Epidermal melanocyte (primary cell): Measurements from ENCODE around the gene NOTCH3.
A peak's percentile ranks its signal among the peaks of the same experiment; 100 is the strongest.

Experiments used
- DNase-seq: peaks from one replicate; pipeline ENCODE4 v3.0.0; 2011; ENCODE audit warnings: low spot score; ENCODE audit not compliant: insufficient read length

NOTCH3 gene

DNA sequence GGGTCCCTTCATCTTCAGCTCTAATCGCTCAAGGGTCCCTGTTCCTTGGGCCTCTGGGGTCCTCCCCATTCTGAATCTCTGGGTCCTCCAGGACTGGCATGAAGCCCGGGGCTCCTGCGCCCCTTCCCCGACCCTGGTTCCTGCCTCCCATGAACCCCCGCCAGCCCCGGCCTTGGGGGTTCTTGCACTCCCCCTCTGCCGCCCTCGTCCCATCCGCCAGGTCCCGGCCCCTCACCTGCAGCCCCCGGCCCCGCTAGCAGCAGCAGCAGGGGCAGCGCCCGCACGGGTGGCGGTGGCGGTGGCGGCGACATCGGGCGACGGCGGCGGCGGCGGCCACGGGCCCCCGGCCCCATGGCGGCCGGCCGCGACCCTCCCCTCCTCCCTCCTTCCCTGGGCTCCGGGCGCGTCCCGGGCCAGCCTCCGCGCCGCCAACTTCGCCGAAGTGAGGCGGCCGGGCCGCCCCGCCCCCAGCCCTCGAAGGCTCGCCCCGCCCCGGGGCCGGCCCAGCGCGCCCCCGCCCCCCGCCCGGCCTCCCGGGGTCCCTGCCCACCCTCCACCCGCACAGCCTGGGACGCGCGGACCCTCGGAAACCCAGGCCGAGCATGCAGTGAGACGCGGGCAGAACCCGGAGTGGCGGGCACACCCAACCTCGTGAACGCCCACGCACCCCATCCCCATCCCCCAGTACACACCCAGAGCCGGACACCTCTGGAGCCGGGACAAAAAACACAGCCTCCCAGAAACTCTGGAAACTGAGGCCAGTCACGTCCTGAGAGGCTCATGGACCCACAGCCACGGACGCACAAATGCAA, at the start of gene NOTCH3:
TSS of gene NOTCH3 (minus strand) at position 443 of the 812 bp plus-strand sequence. CDS start at position 353, 90 bp downstream.
- no peak for DNase-seq

GRCh38 chr19:15250640-15250993, 49.8 kb upstream of the NOTCH3 start:
- no peak for DNase-seq

- peak; percentile 61 for DNase-seq
Measured at GRCh38 chr19:15249972-15250639, 49.3 kb upstream of the NOTCH3 start.

- no peak for DNase-seq
Measured at GRCh38 chr19:15249528-15249874, 48.7 kb upstream of the NOTCH3 start.

GRCh38 chr19:15248648-15249527, 48.1 kb upstream of the NOTCH3 start:
- peak; percentile 97 for DNase-seq

- DNase-seq, result no peak
Measured at GRCh38 chr19:15248106-15248505, 47.3 kb upstream of the NOTCH3 start.

GRCh38 chr19:15247107-15248014, 46.6 kb upstream of the NOTCH3 start:
- no peak for DNase-seq

GRCh38 chr19:15246198-15246481, 45.3 kb upstream of the NOTCH3 start:
- no peak for DNase-seq

GRCh38 chr19:15245370-15246197, 44.8 kb upstream of the NOTCH3 start:
- DNase-seq, result no peak

DNA sequence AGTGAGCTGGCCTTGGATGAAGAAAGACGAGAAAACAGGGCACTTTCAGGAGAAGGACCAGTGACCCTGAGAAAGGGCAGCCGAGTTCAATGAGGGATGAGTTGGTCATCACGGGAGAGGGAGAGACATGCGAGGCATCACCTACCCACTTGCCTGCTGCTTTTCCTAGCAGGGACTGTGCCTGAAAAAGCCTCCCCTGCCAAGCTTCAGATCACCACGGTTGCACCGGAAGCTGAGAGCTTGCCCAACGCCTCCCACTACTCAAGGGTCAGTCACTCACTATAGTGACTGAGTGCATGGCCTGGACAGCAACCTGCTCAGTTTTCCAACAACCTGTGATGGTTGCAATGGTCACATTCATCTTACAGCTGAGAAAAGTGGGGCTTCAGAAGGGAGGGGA, 44.0 kb upstream of the NOTCH3 start:
- DNase-seq, result no peak

DNA sequence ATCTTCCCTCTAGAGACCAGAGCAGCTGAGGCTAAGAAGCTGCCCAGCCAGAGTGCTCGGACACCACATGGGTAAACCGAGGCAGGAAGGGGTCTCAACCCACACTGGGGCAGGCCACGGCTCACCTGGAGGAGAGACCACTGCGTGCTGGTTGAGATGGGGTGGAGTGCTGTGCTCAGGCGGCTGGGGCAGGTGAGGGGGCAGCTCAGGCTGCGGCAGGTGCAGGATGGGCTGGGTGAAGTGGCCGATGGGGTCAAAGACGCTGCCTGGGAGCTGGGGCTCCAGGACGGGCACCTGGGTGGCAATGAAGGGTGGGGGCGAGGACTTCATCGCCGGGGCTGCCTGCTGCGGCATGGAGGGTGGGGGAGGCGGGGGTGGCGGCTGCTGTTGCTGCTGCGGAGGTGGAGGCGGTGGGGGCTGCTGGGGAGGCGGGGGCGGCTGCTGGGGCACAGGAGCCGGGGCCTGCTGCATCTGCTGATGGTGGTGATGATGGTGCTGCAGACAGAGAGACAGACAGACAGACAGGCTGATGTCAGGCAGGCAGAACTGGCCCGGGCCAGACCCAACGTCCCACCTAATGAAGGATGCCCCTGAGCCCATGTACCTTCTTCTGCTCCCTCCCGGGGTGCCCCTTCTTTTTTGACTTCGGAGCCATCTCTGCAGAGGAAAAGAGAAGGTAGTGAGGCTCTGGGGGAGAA, 43.5 kb upstream of the NOTCH3 start:
- DNase-seq, result no peak

DNA sequence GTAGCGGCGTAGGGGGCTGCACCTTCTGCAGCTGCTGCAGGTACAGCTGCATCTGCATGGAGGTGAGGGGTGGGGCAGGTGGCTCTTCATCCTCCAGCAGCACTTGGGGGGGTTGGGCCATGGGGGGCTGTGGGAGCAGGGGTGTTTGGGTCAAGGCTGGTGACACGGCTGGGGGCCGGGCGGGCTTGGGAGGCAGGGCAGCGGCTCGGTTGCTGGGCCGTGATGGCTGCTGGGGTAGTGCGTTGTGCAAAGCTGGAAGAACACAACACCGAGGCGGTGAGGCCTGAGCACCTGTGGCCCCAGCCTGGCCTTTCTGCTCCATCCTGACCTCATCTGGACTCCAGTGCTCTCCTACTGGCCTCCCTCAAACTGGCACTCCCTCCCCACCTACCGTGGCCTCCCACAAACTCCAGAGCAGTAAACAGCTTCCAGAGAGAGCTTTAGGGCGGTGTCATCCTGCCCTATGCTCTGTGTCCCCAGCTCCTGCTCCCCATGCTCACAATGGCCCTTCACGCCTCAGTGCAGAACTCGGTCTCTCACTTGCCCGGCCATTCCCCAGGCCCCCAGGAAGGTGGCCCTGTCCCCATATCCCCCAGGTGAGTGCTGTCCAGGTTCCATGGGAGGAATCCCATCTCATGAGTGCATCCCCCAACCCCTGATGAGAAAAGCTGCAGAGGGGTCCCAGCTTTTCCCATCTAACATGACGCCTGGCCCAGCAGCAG, 42.6 kb upstream of the NOTCH3 start:
- no peak for DNase-seq

- no peak for DNase-seq
Measured at GRCh38 chr19:15241259-15241910, 40.6 kb upstream of the NOTCH3 start.

DNA sequence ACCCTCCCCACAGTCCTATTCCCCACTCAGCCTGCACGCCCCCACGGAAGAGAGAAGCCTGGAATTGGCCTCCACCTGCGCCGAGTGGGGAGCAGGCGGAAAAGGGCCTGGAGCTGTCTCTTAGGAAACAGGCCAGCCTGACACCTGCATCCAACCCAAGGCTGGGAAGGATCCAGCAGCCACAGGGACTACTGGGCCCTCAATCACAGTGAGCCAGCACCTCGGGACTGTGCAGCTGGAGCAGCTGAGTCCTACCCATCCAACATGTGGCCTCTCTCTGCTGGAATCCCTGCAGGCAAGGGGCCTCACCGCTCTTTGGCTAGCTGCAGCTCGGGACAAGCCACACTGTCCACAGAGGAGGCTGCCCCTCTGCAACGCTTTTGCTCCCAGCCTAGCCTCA, 39.7 kb upstream of the NOTCH3 start:
- DNase-seq, result no peak

DNA sequence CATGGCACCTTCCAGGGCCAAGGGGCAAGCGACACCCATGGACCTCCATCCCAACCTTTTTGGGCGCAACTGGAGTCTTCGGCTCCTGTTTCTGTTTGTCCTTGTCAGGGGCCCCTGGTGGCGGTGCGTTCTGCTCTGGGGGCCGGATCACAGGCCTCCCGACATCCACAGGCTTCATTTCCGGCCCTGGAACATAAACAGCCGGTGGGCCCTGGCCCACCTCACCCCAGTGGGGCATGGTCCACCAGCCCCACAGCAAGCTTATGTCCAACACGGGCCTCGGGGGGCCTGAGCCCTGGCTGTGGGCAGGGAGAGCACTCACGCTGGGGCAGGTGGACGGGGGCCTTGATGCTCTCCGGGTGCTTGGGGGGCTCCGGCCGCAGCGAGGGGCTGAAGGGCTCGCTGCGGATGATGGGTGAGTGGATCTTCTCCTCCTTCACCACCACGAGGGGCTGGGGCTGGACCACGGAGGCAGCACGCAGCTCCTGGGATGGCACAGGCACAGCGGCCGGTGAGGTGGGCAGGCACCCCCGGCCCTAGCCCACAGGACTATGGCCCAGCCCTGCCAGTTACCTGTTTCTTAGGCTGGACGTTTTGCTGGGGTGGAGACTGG, 38.6 kb upstream of the NOTCH3 start:
- no peak for DNase-seq

GRCh38 chr19:15238639-15239155, 37.9 kb upstream of the NOTCH3 start:
- no peak for DNase-seq

GRCh38 chr19:15237759-15238638, 37.2 kb upstream of the NOTCH3 start:
- DNase-seq, result no peak
